Endothelial cell of umbilical vein (primary cell): ENCODE measurements around the gene CPPED1. TPM values are rescaled to one million over a fixed set of nuclear protein-coding genes. Genes with fewer than 3 reads are reported as not detected.

ENCODE experiments used
- BruUV-seq: library from RNA; stranded (reverse); fragments of 400-500 nt; replicated peaks from 2 replicates; lab custom pipeline; 2021; lab: Mats Ljungman, UMichigan
- CTCF ChIA-PET: fragments of 300-600, 350-600 bp; sonication (Branson Sonifier 250); formaldehyde crosslinking; loops from one replicate; lab custom pipeline; 2021; ENCODE audit warnings: antibody characterized with exemption, inconsistent platforms; lab: Charles Lee
- POLR2A ChIA-PET: fragments of 300-600, 350-600 bp; sonication (Branson Sonifier 250); formaldehyde crosslinking; loops from one replicate; lab custom pipeline; 2021; ENCODE audit warnings: antibody characterized with exemption, inconsistent platforms; lab: Charles Lee
- DNase-seq: peaks from one replicate; pipeline ENCODE4 v3.0.0-alpha.2; 2011; ENCODE audit warnings: low read depth, low spot score
- FAIRE-seq: peaks from 2 replicates; lab custom pipeline; 2011; peaks lifted over from hg19 to GRCh38; lab: Jason Lieb, UNC
- H2AFZ ChIP-seq: 2 replicates; pipeline ENCODE4 v1.6.0; 2012; ENCODE audit warnings: low read depth, low read length, control low read depth, inconsistent platforms
- H3K27ac ChIP-seq: 2 replicates; pipeline ENCODE4 v1.5.1; 2011; ENCODE audit warnings: low read depth, mild to moderate bottlenecking, control low read depth, low read length, moderate library complexity; ENCODE audit not compliant: insufficient read depth
- H3K27me3 ChIP-seq, 2 experiments: 2 replicates each; pipeline versions ENCODE4 v1.6.0 to v1.6.1; 2011; ENCODE audit warnings: low read length in 2 of 2, mixed read lengths in 1 of 2; ENCODE audit not compliant: control insufficient read depth in 2 of 2, insufficient read depth in 2 of 2
- H3K36me3 ChIP-seq, 2 experiments: 2 replicates in 1 of 2; 3 replicates in 1 of 2; pipeline ENCODE4 v1.5.1; 2011; ENCODE audit warnings: low read length in 2 of 2, mild to moderate bottlenecking in 1 of 2, moderate library complexity in 1 of 2; ENCODE audit not compliant: control insufficient read depth in 2 of 2, insufficient read depth in 2 of 2; ENCODE audit errors: extremely low read depth in 1 of 2
- H3K4me1 ChIP-seq: 3 replicates; pipeline ENCODE4 v1.5.1; 2011; ENCODE audit warnings: mild to moderate bottlenecking, low read length; ENCODE audit not compliant: control insufficient read depth, insufficient read depth; ENCODE audit errors: extremely low read depth
- H3K4me2 ChIP-seq: 2 replicates; pipeline ENCODE4 v1.6.1; 2011; ENCODE audit warnings: low read length, control low read depth, mixed read lengths; ENCODE audit not compliant: insufficient read depth
- H3K4me3 ChIP-seq, 3 experiments: fragments of 200-600 bp in 1 of 3; sonication (generic), shearing (Covaris generic) in 1 of 3; replicated peaks in 1 of 3; 2 replicates each; pipeline ENCODE4 v1.5.1; 2011 to 2016; ENCODE audit warnings: control low read depth in 3 of 3, low read length in 3 of 3, mild to moderate bottlenecking in 2 of 3, inconsistent platforms in 1 of 3, low read depth in 1 of 3, moderate library complexity in 1 of 3; ENCODE audit not compliant: insufficient read depth in 1 of 3
- H3K79me2 ChIP-seq: 2 replicates; pipeline ENCODE4 v1.6.0; 2012; ENCODE audit warnings: low read length, inconsistent platforms; ENCODE audit not compliant: control insufficient read depth, insufficient read depth
- H3K9ac ChIP-seq: replicated peaks from 2 replicates; pipeline ENCODE3; 2011; ENCODE audit warnings: low read length, control low read depth; ENCODE audit not compliant: insufficient read depth; ENCODE audit errors: extremely low read depth
- H3K9me1 ChIP-seq: replicated peaks from 3 replicates; pipeline ENCODE4 v1.6.0; 2011; ENCODE audit warnings: mild to moderate bottlenecking, low read length; ENCODE audit not compliant: control insufficient read depth, insufficient read depth; ENCODE audit errors: extremely low read depth
- H3K9me3 ChIP-seq: replicated peaks from 2 replicates; pipeline ENCODE4 v1.5.1; 2012; ENCODE audit warnings: low read length, inconsistent platforms; ENCODE audit not compliant: control insufficient read depth, insufficient read depth
- H4K20me1 ChIP-seq: replicated peaks from 2 replicates; pipeline ENCODE3; 2011; ENCODE audit warnings: mild to moderate bottlenecking, low read length; ENCODE audit not compliant: control insufficient read depth, insufficient read depth; ENCODE audit errors: extremely low read depth
- EZH2 ChIP-seq: IDR thresholded peaks from 2 replicates; pipeline ENCODE4 v1.6.1; 2012; ENCODE audit warnings: borderline replicate concordance, low read depth, mild to moderate bottlenecking, moderate library complexity, low read length, inconsistent platforms; ENCODE audit not compliant: severe bottlenecking
- FOS ChIP-seq: IDR thresholded peaks from 2 replicates; pipeline ENCODE4 v1.6.1; 2011; ENCODE audit warnings: mild to moderate bottlenecking, low read length, moderate library complexity, borderline replicate concordance; ENCODE audit not compliant: insufficient read depth
- GATA2 ChIP-seq: IDR thresholded peaks from 2 replicates; pipeline ENCODE4 v1.7.0; 2011; ENCODE audit warnings: low read depth, mild to moderate bottlenecking, moderate library complexity, mixed read lengths, low read length; ENCODE audit not compliant: insufficient read length, insufficient read depth
- JUN ChIP-seq: IDR thresholded peaks from 2 replicates; pipeline ENCODE4 v1.6.1; 2011; ENCODE audit warnings: borderline replicate concordance, low read depth; ENCODE audit not compliant: insufficient read length, insufficient read depth
- MYC ChIP-seq: IDR thresholded peaks from one replicate; pipeline ENCODE4 v1.6.1; 2011; ENCODE audit warnings: mild to moderate bottlenecking, low read depth, low read length
- POLR2A ChIP-seq: IDR thresholded peaks from 2 replicates; pipeline ENCODE4 v1.6.1; 2012; ENCODE audit warnings: low read depth, mild to moderate bottlenecking, control low read depth, low read length
- POLR2AphosphoS5 ChIP-seq: IDR thresholded peaks from 2 replicates; pipeline ENCODE4 v1.6.1; 2012; ENCODE audit warnings: low read depth, mild to moderate bottlenecking, control low read depth, low read length, moderate library complexity; ENCODE audit not compliant: insufficient read depth
- dilution Hi-C: fragments of 300-500 bp; cut with MboI; formaldehyde crosslinking; loops from one replicate; pipeline ENCODE4 v1.15.0; 2019; ENCODE audit warnings: low sequenced_read_pairs; ENCODE audit not compliant: extremely low pct_ligation_motif_present
- intact Hi-C: fragments of 100-400 bp; cut with micrococcal nuclease; formaldehyde crosslinking; loops from one replicate; pipeline ENCODE4 v1.10.0; 2022
- polyA plus RNA-seq, 4 experiments: library from polyadenylated mRNA; depleted of rRNA in 3 of 4; stranded (reverse) in 3 of 4; unstranded in 1 of 4; fragments of >200 nt; gene quantifications; 2 replicates each; pipeline versions ENCODE4 v1.2.1 to v1.2.3, GENCODE V29; 2011 to 2012; ENCODE audit warnings: missing spikeins in 1 of 4
- total RNA-seq: library from RNA; stranded (reverse); gene quantifications from 2 replicates; pipeline ENCODE4 v1.2.3, GENCODE V29; 2021
- TF ChIP-seq, protein P1 (sequence below), 2 donors: IDR thresholded peaks; 1 replicate in 1 of 2; 2 replicates in 1 of 2; pipeline ENCODE4 v1.5.1; 2011; ENCODE audit warnings: low read length in 2 of 2, mild to moderate bottlenecking in 2 of 2, moderate library complexity in 2 of 2, control low read depth in 1 of 2, inconsistent platforms in 1 of 2, low read depth in 1 of 2; ENCODE audit not compliant: insufficient read depth in 1 of 2; ENCODE audit errors: extremely low read depth in 1 of 2
- TF ChIP-seq, protein P2 (sequence below): IDR thresholded peaks from 2 replicates; pipeline ENCODE4 v1.6.1; 2011; ENCODE audit not compliant: insufficient read depth, insufficient read length

Gene CPPED1
- total and polyA plus RNA-seq, 2 donors (not counting 3 experiments of a cell fraction or from before 2014, with no cell fraction given): 27.9 to 59.3 TPM

DNA sequence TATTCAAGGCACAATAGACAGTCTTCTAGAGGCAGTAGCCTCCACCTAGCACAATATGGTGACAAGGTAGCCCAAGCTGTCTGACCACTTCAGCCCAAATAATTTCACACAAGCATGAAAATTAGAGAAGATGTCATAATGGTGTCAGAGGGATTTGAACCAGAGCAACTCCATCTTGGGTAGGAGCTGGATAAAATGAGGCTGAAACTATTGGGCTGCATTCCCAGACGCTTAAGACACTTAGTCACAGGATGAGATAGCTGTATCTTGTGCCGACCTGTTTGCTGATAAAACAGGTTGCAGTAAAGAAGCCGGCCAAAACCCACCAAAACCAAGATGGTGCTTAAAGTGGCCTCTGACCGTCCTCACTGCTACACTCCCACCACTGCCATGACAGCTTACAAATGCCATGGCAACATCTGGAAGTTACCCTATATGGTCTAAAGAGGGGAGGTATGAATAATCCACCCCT lies 192.6 kb downstream of the CPPED1 start:
- intact Hi-C loops (no loop called here), dilution Hi-C loops (no loop called here)
- TF ChIP-seq GATA2: no peak
- no peak for TF ChIP-seq FOS
- TF ChIP-seq EZH2: no peak
- no peak for TF ChIP-seq JUN
- TF ChIP-seq POLR2A: no peak
- no peak for TF ChIP-seq POLR2AphosphoS5
- TF ChIP-seq MYC: no peak
- TF ChIP-seq, protein P1, sequence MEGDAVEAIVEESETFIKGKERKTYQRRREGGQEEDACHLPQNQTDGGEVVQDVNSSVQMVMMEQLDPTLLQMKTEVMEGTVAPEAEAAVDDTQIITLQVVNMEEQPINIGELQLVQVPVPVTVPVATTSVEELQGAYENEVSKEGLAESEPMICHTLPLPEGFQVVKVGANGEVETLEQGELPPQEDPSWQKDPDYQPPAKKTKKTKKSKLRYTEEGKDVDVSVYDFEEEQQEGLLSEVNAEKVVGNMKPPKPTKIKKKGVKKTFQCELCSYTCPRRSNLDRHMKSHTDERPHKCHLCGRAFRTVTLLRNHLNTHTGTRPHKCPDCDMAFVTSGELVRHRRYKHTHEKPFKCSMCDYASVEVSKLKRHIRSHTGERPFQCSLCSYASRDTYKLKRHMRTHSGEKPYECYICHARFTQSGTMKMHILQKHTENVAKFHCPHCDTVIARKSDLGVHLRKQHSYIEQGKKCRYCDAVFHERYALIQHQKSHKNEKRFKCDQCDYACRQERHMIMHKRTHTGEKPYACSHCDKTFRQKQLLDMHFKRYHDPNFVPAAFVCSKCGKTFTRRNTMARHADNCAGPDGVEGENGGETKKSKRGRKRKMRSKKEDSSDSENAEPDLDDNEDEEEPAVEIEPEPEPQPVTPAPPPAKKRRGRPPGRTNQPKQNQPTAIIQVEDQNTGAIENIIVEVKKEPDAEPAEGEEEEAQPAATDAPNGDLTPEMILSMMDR (IDR thresholded peaks at IDR 0.05; ENCODE audit: extremely low read depth in 1 of 2, insufficient read depth in 1 of 2, low read depth in 1 of 2, low read length in 2 of 2): no peak
- TF ChIP-seq, protein P2, sequence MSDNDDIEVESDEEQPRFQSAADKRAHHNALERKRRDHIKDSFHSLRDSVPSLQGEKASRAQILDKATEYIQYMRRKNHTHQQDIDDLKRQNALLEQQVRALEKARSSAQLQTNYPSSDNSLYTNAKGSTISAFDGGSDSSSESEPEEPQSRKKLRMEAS: no peak
- FAIRE-seq: no peak
- DNase-seq: no peak
- Histone ChIP-seq H4K20me1 (no peaks in the 10 kb centered on the region), H3K27ac (no peak overlapping the region), H3K4me1 (no peaks in the 10 kb centered on the region), H3K79me2 (no peaks in the 10 kb centered on the region), H3K9ac (no peak overlapping the region), H3K4me3 (no peak overlapping the region), H3K4me2 (no peak overlapping the region), H3K27me3 (no peaks in the 10 kb centered on the region), H2AFZ (no peak overlapping the region), H3K9me3 (no peaks in the 10 kb centered on the region), H3K36me3 (no peaks in the 10 kb centered on the region), H3K9me1 (no peaks in the 10 kb centered on the region)
- POLR2A ChIA-PET: no interaction called here
- CTCF ChIA-PET: no interaction called here
- BruUV-seq: no TSS peak
